HEK293T (cell line): ENCODE data around the gene SDHB.

Experiments used
- ARNT ChIP-seq: fragments of 450-650 bp; IDR thresholded peaks from 2 replicates; pipeline ENCODE4 v1.6.1; 2017; ENCODE audit warnings: mild to moderate bottlenecking
- ELF4 ChIP-seq: fragments of 450-650 bp; IDR thresholded peaks from 2 replicates; pipeline ENCODE4 v1.6.1; 2017; ENCODE audit warnings: antibody characterized with exemption
- FOXK2 ChIP-seq: fragments of 450-650 bp; IDR thresholded peaks from 2 replicates; pipeline ENCODE4 v1.6.1; 2016; ENCODE audit warnings: mild to moderate bottlenecking
- L3MBTL2 ChIP-seq: fragments of 450-650 bp; conservative IDR thresholded peaks from 2 replicates; pipeline ENCODE4 v1.6.1; 2016; ENCODE audit warnings: mild to moderate bottlenecking
- NFRKB ChIP-seq: fragments of 450-650 bp; IDR thresholded peaks from 2 replicates; pipeline ENCODE4 v1.6.1; 2016; ENCODE audit warnings: mild to moderate bottlenecking, moderate library complexity
- TARDBP ChIP-seq: fragments of 450-650 bp; IDR thresholded peaks from 2 replicates; pipeline ENCODE4 v1.6.1; 2016
- TF ChIP-seq, protein P1 (sequence below): fragments of 450-650 bp; IDR thresholded peaks from 2 replicates; pipeline ENCODE4 v1.6.1; 2016

DNA sequence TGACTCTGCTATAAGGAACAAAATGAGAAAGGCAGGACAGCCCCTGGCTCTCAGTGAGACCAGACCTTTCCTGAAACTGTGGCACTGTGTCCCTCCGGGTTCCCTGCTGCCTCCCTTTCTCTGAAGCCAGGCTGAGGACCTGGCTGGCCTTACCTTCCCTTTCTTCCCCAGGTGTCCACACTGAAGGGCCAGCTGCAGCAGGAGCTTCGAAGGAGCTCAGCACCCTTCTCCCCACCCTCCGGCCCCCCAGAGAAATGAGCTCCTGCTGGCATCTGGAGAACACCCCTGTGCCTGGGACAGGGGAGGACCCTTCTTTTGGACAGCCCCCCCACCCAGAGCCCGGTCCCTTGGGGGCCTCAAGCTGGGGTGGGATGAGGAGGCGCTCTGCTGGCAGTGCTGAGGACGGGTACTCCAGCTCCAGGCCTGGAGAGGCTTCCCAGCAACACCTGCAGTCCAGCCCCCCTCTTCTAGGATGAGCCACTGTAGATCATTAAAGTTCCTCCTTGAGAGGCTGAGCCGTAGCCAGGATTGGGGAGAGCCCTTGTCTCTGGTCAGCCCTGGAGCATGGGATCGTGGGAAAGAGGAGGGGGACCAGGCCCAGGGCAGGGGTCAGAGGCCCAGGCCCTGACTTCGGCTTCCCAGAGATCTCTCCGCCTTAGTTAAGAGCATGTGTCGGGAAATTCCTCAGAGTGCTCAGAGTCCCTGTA, 81.5 kb downstream of the SDHB start:
- TF ChIP-seq NFRKB (no peak), TARDBP (no peak), ELF4 (no peak), ARNT (no peak), L3MBTL2 (no peak), FOXK2 (no peak)
- TF ChIP-seq, protein P1, sequence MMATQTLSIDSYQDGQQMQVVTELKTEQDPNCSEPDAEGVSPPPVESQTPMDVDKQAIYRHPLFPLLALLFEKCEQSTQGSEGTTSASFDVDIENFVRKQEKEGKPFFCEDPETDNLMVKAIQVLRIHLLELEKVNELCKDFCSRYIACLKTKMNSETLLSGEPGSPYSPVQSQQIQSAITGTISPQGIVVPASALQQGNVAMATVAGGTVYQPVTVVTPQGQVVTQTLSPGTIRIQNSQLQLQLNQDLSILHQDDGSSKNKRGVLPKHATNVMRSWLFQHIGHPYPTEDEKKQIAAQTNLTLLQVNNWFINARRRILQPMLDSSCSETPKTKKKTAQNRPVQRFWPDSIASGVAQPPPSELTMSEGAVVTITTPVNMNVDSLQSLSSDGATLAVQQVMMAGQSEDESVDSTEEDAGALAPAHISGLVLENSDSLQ, result no peak
